C4-2B (cell line): Measurements from ENCODE around the gene ABAT.

Experiments used
- H3K27ac ChIP-seq: fragments of 450-650 bp; 2 replicates; pipeline ENCODE4 v1.5.1; 2017
- CTCF ChIP-seq: fragments of 450-650 bp; conservative IDR thresholded peaks from 2 replicates; pipeline ENCODE4 v1.5.1; 2017; ENCODE audit warnings: mild to moderate bottlenecking
- ZFX ChIP-seq: fragments of 450-650 bp; IDR thresholded peaks from 2 replicates; pipeline ENCODE4 v1.6.1; 2017

The ABAT gene

GRCh38 chr16:8674413-8675022, at the start of gene ABAT:
Gene ABAT, plus strand, starts transcription at chr16:8674617. Its CDS starts 61,123 bp downstream, at chr16:8735740.
- TF ChIP-seq CTCF = no peak
- no peak for TF ChIP-seq ZFX
- H3K27ac ChIP-seq = peak within 1 kb of the TSS; percentile 41

- no peak overlapping the region for H3K27ac ChIP-seq
- TF ChIP-seq ZFX (no peak), CTCF (no peak)
These were observed 48.8 kb upstream of the ABAT start for GRCh38 chr16:8625491-8626087.

GRCh38 chr16:8626946-8627345, 47.5 kb upstream of the ABAT start:
- H3K27ac ChIP-seq = no peak overlapping the region
- TF ChIP-seq ZFX (no peak), CTCF (no peak)

GRCh38 chr16:8627456-8627855, 47.0 kb upstream of the ABAT start:
- H3K27ac ChIP-seq = no peak overlapping the region
- TF ChIP-seq CTCF (no peak), ZFX (no peak)

- no peak overlapping the region for H3K27ac ChIP-seq
- TF ChIP-seq CTCF = no peak
- TF ChIP-seq ZFX = no peak
These were observed 45.3 kb upstream of the ABAT start for GRCh38 chr16:8628981-8629725.

- H3K27ac ChIP-seq = no peak overlapping the region
- TF ChIP-seq ZFX = no peak
- TF ChIP-seq CTCF = no peak
These were observed 44.0 kb upstream of the ABAT start for GRCh38 chr16:8630255-8630953.
